NCI-H526 treated with DMSO at 0.1 percent for 48 hours (cell line): ENCODE results near the gene S1PR5.

ENCODE experiments used
- DNase-seq: peaks from one replicate; lab custom pipeline; 2025; lab: John Stamatoyannopoulos, UW

Gene S1PR5

GRCh38 chr19:10514211-10515145, 2.8 kb downstream of the S1PR5 start:
- no peak for DNase-seq

GRCh38 chr19:10513223-10513622, 4.0 kb downstream of the S1PR5 start:
- DNase-seq, result no peak

- DNase-seq, result no peak
These were observed 6.9 kb downstream of the S1PR5 start for GRCh38 chr19:10510301-10510802.

- DNase-seq, result no peak
These were observed 8.5 kb downstream of the S1PR5 start for GRCh38 chr19:10508707-10509106.

- no peak for DNase-seq
These were observed 9.2 kb downstream of the S1PR5 start for GRCh38 chr19:10508036-10508435.

GRCh38 chr19:10505583-10506229, 11.5 kb downstream of the S1PR5 start:
- DNase-seq, result no peak

- no peak for DNase-seq
These were observed 14.1 kb downstream of the S1PR5 start, which contains the start of gene KEAP1 for GRCh38 chr19:10503002-10503789. KEAP1 (minus strand) TSS chr19:10503356; CDS start chr19:10500033, 3,323 bp downstream.

- peak; percentile 68 for DNase-seq
These were observed 14.7 kb downstream of the S1PR5 start for GRCh38 chr19:10502524-10503001.

- no peak for DNase-seq
These were observed 15.2 kb downstream of the S1PR5 start for GRCh38 chr19:10501971-10502523.

GRCh38 chr19:10500247-10500592, 17.0 kb downstream of the S1PR5 start:
- DNase-seq, result no peak

GRCh38 chr19:10499550-10500246, 17.5 kb downstream of the S1PR5 start:
- no peak for DNase-seq

GRCh38 chr19:10497371-10497770, 19.9 kb downstream of the S1PR5 start:
- no peak for DNase-seq

GRCh38 chr19:10491472-10492047, 25.7 kb downstream of the S1PR5 start:
- DNase-seq, result no peak

- DNase-seq, result no peak
These were observed 30.7 kb downstream of the S1PR5 start for GRCh38 chr19:10486551-10486950.

GRCh38 chr19:10478903-10479384, 38.3 kb downstream of the S1PR5 start:
- peak; percentile 52 for DNase-seq

GRCh38 chr19:10478476-10478875, 38.8 kb downstream of the S1PR5 start:
- DNase-seq, result no peak

GRCh38 chr19:10474962-10475451, 42.2 kb downstream of the S1PR5 start:
- DNase-seq, result no peak

- no peak for DNase-seq
These were observed 44.1 kb downstream of the S1PR5 start for GRCh38 chr19:10473192-10473591.

GRCh38 chr19:10471909-10472308, 45.3 kb downstream of the S1PR5 start:
- DNase-seq, result peak; percentile 4

GRCh38 chr19:10468133-10468532, 49.1 kb downstream of the S1PR5 start:
- DNase-seq, result no peak
